ENCODE results near the gene GDI1.

GDI1 gene

GRCh38 chrX:154412468-154412867 lies 24.5 kb upstream of the GDI1 start:
- peak; percentile 48 for DNase-seq (ENCODE audit: low read depth)
- H3K4me3 ChIP-seq (ENCODE audit: low read depth, low read length) = peak overlapping the region; percentile 54
- TF ChIP-seq CTCF (IDR thresholded peaks at IDR 0.05; ENCODE audit: insufficient read depth, low read depth, low read length, missing control alignments) = no peak

- no peak for TF ChIP-seq CTCF (IDR thresholded peaks at IDR 0.05; ENCODE audit: insufficient read depth, low read depth, low read length, missing control alignments)
- no peak for DNase-seq (ENCODE audit: low read depth)
- no peak overlapping the region for H3K4me3 ChIP-seq (ENCODE audit: low read depth, low read length)
Measured at GRCh38 chrX:154413142-154413541, 23.8 kb upstream of the GDI1 start.

GRCh38 chrX:154417157-154417556 lies 19.8 kb upstream of the GDI1 start:
- H3K4me3 ChIP-seq (ENCODE audit: low read depth, low read length) = no peak overlapping the region
- no peak for TF ChIP-seq CTCF (IDR thresholded peaks at IDR 0.05; ENCODE audit: insufficient read depth, low read depth, low read length, missing control alignments)
- no peak for DNase-seq (ENCODE audit: low read depth)

GRCh38 chrX:154419189-154419588 lies 17.8 kb upstream of the GDI1 start:
- peak; percentile 63 for DNase-seq (ENCODE audit: low read depth)
- no peak for TF ChIP-seq CTCF (IDR thresholded peaks at IDR 0.05; ENCODE audit: insufficient read depth, low read depth, low read length, missing control alignments)
- no peak overlapping the region; the same call in 1 of the 2 replicates for H3K4me3 ChIP-seq (ENCODE audit: low read depth, low read length)

- DNase-seq (ENCODE audit: low read depth) = no peak
- H3K4me3 ChIP-seq (ENCODE audit: low read depth, low read length) = peak overlapping the region; percentile 8
- TF ChIP-seq CTCF (IDR thresholded peaks at IDR 0.05; ENCODE audit: insufficient read depth, low read depth, low read length, missing control alignments) = no peak
Measured at GRCh38 chrX:154419688-154420401, 17.1 kb upstream of the GDI1 start.

- TF ChIP-seq CTCF (IDR thresholded peaks at IDR 0.05; ENCODE audit: insufficient read depth, low read depth, low read length, missing control alignments) = no peak
- no peak overlapping the region for H3K4me3 ChIP-seq (ENCODE audit: low read depth, low read length)
- DNase-seq (ENCODE audit: low read depth) = no peak
Measured at GRCh38 chrX:154420402-154420756, 16.6 kb upstream of the GDI1 start.

Data from GM12865 (cell line).